AG09309 (cell line): ENCODE results near the gene SAMD10.
"Not testable (repeated sequence)": the region's sequence is repeated elsewhere in the genome, so short reads cannot be mapped to it uniquely, and the experiment has no call there.

ENCODE experiments used
- DNase-seq: peaks from one replicate; pipeline ENCODE4 v3.0.0-alpha.2; 2010; ENCODE audit warnings: low read depth
- H3K4me3 ChIP-seq: 2 replicates; pipeline ENCODE4 v1.5.1; 2011; ENCODE audit warnings: mild to moderate bottlenecking, low read depth, low read length, moderate library complexity; ENCODE audit not compliant: control insufficient read depth
- CTCF ChIP-seq: IDR thresholded peaks from 2 replicates; pipeline ENCODE4 v1.5.1; 2011; ENCODE audit warnings: mild to moderate bottlenecking, low read depth, low read length, inconsistent platforms; ENCODE audit not compliant: insufficient read depth, control insufficient read depth; ENCODE audit errors: missing control alignments

Gene SAMD10

GRCh38 chr20:63978319-63979228, 868 bp downstream of the SAMD10 start:
- no peak for DNase-seq
- peak overlapping the region; percentile 40 for H3K4me3 ChIP-seq
- no peak for TF ChIP-seq CTCF

- TF ChIP-seq CTCF = no peak
- no peak overlapping the region for H3K4me3 ChIP-seq
- DNase-seq = no peak
Measured at GRCh38 chr20:63977739-63978276, 1.6 kb downstream of the SAMD10 start.

GRCh38 chr20:63976980-63977738, 2.3 kb downstream of the SAMD10 start:
- no peak overlapping the region for H3K4me3 ChIP-seq
- no peak for TF ChIP-seq CTCF
- no peak for DNase-seq

- H3K4me3 ChIP-seq, DNase-seq: not testable (repeated sequence)
Measured at GRCh38 chr20:63976511-63976910, 2.9 kb downstream of the SAMD10 start.

- no peak for DNase-seq
- TF ChIP-seq CTCF = no peak
- no peak overlapping the region for H3K4me3 ChIP-seq
Measured at GRCh38 chr20:63974402-63975200, 4.8 kb downstream of the SAMD10 start.

- peak; percentile 99 for TF ChIP-seq CTCF
- no peak for DNase-seq
- H3K4me3 ChIP-seq = peak overlapping the region; percentile 46
Measured at GRCh38 chr20:63973636-63974401, 5.6 kb downstream of the SAMD10 start.
